Gastroesophageal sphincter (tissue), 3 donors: ENCODE data around the gene INPP4B.

Experiments used
- POLR2A ChIP-seq, 2 donors: fragments of 450-650 bp; IDR thresholded peaks; one replicate each; pipeline ENCODE4 v1.6.1; 2017; ENCODE audit warnings: antibody characterized with exemption in 2 of 2, mild to moderate bottlenecking in 2 of 2, moderate library complexity in 1 of 2
- TF ChIP-seq, protein P1 (sequence below), 4 experiments: fragments of 200-600 bp in 2 of 4; fragments of 450-650 bp in 2 of 4; sonication (generic) in 1 of 4; IDR thresholded peaks; one replicate each; pipeline ENCODE4 v1.5.1; 2017 to 2019; ENCODE audit warnings: antibody characterized with exemption in 4 of 4, mild to moderate bottlenecking in 2 of 4, moderate library complexity in 2 of 4

DNA sequence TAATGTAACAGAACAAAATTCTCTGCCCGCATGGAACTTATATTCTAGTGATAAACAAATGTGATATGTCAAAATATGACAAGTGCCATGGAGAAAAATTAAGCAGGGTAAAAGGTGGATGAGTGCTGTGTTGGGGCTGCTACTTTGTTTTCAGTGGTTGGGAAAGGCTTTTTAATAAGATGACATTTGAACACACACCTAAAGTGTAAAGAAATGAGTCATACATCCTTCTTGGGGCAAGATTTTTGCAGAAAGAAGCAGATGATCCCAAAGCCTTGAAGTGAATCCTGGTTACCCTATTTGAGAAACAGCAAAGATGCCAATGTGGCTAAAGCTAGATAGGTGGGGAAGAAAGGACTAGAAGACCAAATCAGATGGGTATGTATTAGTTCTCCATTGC is 564.1 kb downstream of the INPP4B start:
- TF ChIP-seq, protein P1, sequence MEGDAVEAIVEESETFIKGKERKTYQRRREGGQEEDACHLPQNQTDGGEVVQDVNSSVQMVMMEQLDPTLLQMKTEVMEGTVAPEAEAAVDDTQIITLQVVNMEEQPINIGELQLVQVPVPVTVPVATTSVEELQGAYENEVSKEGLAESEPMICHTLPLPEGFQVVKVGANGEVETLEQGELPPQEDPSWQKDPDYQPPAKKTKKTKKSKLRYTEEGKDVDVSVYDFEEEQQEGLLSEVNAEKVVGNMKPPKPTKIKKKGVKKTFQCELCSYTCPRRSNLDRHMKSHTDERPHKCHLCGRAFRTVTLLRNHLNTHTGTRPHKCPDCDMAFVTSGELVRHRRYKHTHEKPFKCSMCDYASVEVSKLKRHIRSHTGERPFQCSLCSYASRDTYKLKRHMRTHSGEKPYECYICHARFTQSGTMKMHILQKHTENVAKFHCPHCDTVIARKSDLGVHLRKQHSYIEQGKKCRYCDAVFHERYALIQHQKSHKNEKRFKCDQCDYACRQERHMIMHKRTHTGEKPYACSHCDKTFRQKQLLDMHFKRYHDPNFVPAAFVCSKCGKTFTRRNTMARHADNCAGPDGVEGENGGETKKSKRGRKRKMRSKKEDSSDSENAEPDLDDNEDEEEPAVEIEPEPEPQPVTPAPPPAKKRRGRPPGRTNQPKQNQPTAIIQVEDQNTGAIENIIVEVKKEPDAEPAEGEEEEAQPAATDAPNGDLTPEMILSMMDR (IDR thresholded peaks at IDR 0.05), result no peak
- TF ChIP-seq POLR2A (IDR thresholded peaks at IDR 0.05), result no peak
